OCI-LY1 (cell line): ENCODE measurements around the gene HMOX1.

Experiments
- H2AFZ ChIP-seq: fragments of 200-600 bp; sonication (generic), shearing (Covaris generic); 2 replicates; pipeline ENCODE4 v1.6.0; 2014; ENCODE audit warnings: antibody characterized with exemption, mild to moderate bottlenecking, low read length
- H3F3A ChIP-seq: fragments of 200-600 bp; sonication (generic), shearing (Covaris generic); 2 replicates; pipeline ENCODE4 v1.6.0; 2014; ENCODE audit warnings: mild to moderate bottlenecking, antibody characterized with exemption, low read length, moderate library complexity; ENCODE audit not compliant: insufficient read depth
- H3K27ac ChIP-seq: fragments of 200-600 bp; sonication (generic); 2 replicates; pipeline ENCODE4 v1.5.1; 2014; ENCODE audit warnings: low read length, mixed run types, mild to moderate bottlenecking, low read depth; ENCODE audit not compliant: poor library complexity, severe bottlenecking
- H3K27me3 ChIP-seq: fragments of 200-600 bp; sonication (generic); 2 replicates; pipeline ENCODE4 v1.6.0; 2014; ENCODE audit warnings: antibody characterized with exemption, mild to moderate bottlenecking, low read length, moderate library complexity; ENCODE audit not compliant: insufficient read depth
- H3K36me3 ChIP-seq: fragments of 200-600 bp; sonication (generic); 2 replicates; pipeline ENCODE4 v1.6.1; 2014; ENCODE audit warnings: mild to moderate bottlenecking, antibody characterized with exemption, low read length, moderate library complexity, mixed read lengths; ENCODE audit not compliant: insufficient read depth
- H3K4me1 ChIP-seq: fragments of 200-600 bp; sonication (generic); 2 replicates; pipeline ENCODE4 v1.5.1; 2014; ENCODE audit warnings: mild to moderate bottlenecking, low read length, moderate library complexity; ENCODE audit not compliant: insufficient read depth, severe bottlenecking
- H3K4me2 ChIP-seq: fragments of 200-600 bp; sonication (generic), shearing (Covaris generic); 2 replicates; pipeline ENCODE4 v1.6.1; 2014; ENCODE audit warnings: low read length
- H3K4me3 ChIP-seq: fragments of 200-600 bp; sonication (generic); 2 replicates; pipeline ENCODE4 v1.5.1; 2014; ENCODE audit warnings: low read length, low read depth, mild to moderate bottlenecking, mixed read lengths; ENCODE audit not compliant: poor library complexity, severe bottlenecking
- H3K79me2 ChIP-seq: fragments of 200-600 bp; shearing (Covaris generic); 2 replicates; pipeline ENCODE4 v1.6.1; 2016; ENCODE audit warnings: mixed run types, low read length, mixed read lengths; ENCODE audit not compliant: insufficient read depth
- H3K9ac ChIP-seq: fragments of 200-600 bp; sonication (generic), shearing (Covaris generic); 2 replicates; pipeline ENCODE4 v1.6.1; 2014; ENCODE audit warnings: mild to moderate bottlenecking, low read length, mixed read lengths
- H3K9me2 ChIP-seq: fragments of 200-600 bp; sonication (generic), shearing (Covaris generic); 2 replicates; pipeline ENCODE4 v1.6.1; 2014; ENCODE audit warnings: low read depth, mild to moderate bottlenecking, low read length, mixed read lengths
- H3K9me3 ChIP-seq: fragments of 200-600 bp; shearing (Covaris generic); 2 replicates; pipeline ENCODE4 v1.6.1; 2014; ENCODE audit warnings: low read length, mixed read lengths
- H4K20me1 ChIP-seq: fragments of 200-600 bp; sonication (generic), shearing (Covaris generic); 2 replicates; pipeline ENCODE4 v1.6.0; 2016; ENCODE audit warnings: mild to moderate bottlenecking, low read length; ENCODE audit not compliant: insufficient read depth
- CTCF ChIP-seq: fragments of 200-600 bp; sonication (generic), shearing (Covaris generic); IDR thresholded peaks from 2 replicates; pipeline ENCODE4 v1.5.1; 2017; ENCODE audit warnings: mild to moderate bottlenecking, antibody characterized with exemption, low read length, moderate library complexity, mixed read lengths
- EZH2 ChIP-seq: fragments of 200-600 bp; sonication (generic), shearing (Covaris generic); IDR thresholded peaks from 2 replicates; pipeline ENCODE4 v1.8.0; 2017; ENCODE audit warnings: borderline replicate concordance, mixed run types, mild to moderate bottlenecking, antibody characterized with exemption, low read length, moderate library complexity, mixed read lengths

HMOX1 gene

GRCh38 chr22:35426801-35427140 is 45.9 kb downstream of the HMOX1 start:
- H3K4me2 ChIP-seq: no peak overlapping the region
- H3F3A ChIP-seq: no peaks in the 10 kb centered on the region
- H3K4me1 ChIP-seq: no peaks in the 10 kb centered on the region
- H4K20me1 ChIP-seq: no peaks in the 10 kb centered on the region
- H3K4me3 ChIP-seq: no peak overlapping the region
- TF ChIP-seq EZH2 (no peak), CTCF (no peak)
- no peaks in the 10 kb centered on the region for H3K9me3 ChIP-seq
- no peaks in the 10 kb centered on the region for H3K9me2 ChIP-seq
- no peaks in the 10 kb centered on the region for H3K27me3 ChIP-seq
- no peaks in the 10 kb centered on the region for H3K79me2 ChIP-seq
- no peak overlapping the region for H2AFZ ChIP-seq
- H3K36me3 ChIP-seq: peaks cover 76% of the 10 kb centered on the region
- no peak overlapping the region for H3K9ac ChIP-seq
- no peak overlapping the region for H3K27ac ChIP-seq

GRCh38 chr22:35430897-35431322 is 50.0 kb downstream of the HMOX1 start:
- no peaks in the 10 kb centered on the region for H3F3A ChIP-seq
- H4K20me1 ChIP-seq: no peaks in the 10 kb centered on the region

GRCh38 chr22:35431483-35432227 is 50.8 kb downstream of the HMOX1 start:
- TF ChIP-seq EZH2: no peak
- TF ChIP-seq CTCF: no peak

More at GRCh38 chr22:35430897-35431322, 50.0 kb downstream of the HMOX1 start:
- Histone ChIP-seq H3K9ac (no peak overlapping the region), H3K4me2 (no peak overlapping the region), H3K27me3 (no peaks in the 10 kb centered on the region), H3K36me3 (peaks cover 66% of the 10 kb centered on the region), H3K27ac (no peak overlapping the region), H3K9me2 (no peaks in the 10 kb centered on the region), H3K4me3 (no peak overlapping the region), H3K9me3 (no peaks in the 10 kb centered on the region), H3K79me2 (no peaks in the 10 kb centered on the region), H2AFZ (no peak overlapping the region), H3K4me1 (no peaks in the 10 kb centered on the region)
- TF ChIP-seq EZH2 (no peak), CTCF (peak; percentile 88)

More at GRCh38 chr22:35431483-35432227, 50.8 kb downstream of the HMOX1 start:
- no peak overlapping the region for H2AFZ ChIP-seq
- no peaks in the 10 kb centered on the region for H3K27me3 ChIP-seq
- no peak overlapping the region for H3K4me2 ChIP-seq
- no peak overlapping the region for H3K4me3 ChIP-seq
- peaks cover 60% of the 10 kb centered on the region for H3K36me3 ChIP-seq
- no peaks in the 10 kb centered on the region for H3K79me2 ChIP-seq
- H3K9me3 ChIP-seq: no peaks in the 10 kb centered on the region
- H3K9me2 ChIP-seq: no peaks in the 10 kb centered on the region
- H4K20me1 ChIP-seq: no peaks in the 10 kb centered on the region
- no peak overlapping the region for H3K9ac ChIP-seq
- no peaks in the 10 kb centered on the region for H3K4me1 ChIP-seq
- H3K27ac ChIP-seq: no peak overlapping the region
- peaks cover 4% of the 10 kb centered on the region; the same call in 1 of the 2 replicates for H3F3A ChIP-seq
